ENCODE measurements around the gene SYTL4.
A peak's percentile ranks its signal among the peaks of the same experiment; 100 is the strongest.

The SYTL4 gene

DNA sequence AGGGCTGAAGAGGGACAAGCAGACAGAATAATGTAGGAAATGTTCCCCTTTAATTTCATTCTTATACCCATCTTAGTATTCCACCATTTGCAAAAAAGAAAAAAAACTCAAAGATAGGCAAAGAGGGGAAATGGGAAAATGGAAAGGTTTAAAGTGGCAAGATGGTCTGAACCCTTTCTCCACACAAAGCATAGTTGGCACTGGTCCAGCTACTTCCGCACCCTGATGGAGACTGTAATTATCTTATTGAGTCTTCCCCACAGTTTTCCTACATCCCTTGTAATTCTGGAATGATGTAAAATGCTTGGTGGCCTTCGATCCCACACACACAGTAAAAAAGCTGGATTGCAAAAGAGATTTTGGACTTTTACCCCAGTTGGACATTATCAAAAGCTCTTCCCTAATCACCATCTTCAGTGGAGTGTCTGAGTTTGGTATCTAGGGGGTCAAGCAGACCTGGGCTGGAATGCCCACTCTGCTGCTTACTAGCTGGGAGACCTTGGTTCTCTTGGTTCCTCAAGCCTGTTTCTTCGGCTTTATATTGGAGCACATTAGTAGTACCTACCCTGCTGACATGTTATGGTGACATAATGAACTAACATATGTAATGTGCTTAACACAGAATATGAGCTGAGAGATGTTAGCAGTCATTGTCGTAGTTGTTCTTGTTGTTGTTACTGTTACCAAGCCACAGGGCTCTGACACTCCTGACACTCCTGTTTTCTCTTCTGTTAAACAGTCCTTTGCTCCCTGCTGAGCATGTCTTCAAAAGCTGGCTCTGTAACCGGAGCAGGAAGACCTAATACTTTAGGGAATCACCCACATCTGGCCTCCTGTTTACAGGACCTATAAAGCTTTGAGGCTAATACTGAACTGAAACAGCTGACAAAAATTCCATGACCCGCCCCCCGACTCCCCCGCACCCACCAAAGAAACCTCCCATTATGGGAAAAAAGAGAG is 83.2 kb downstream of the SYTL4 start:
- DNase-seq (ENCODE audit: low read depth): no peak

DNA sequence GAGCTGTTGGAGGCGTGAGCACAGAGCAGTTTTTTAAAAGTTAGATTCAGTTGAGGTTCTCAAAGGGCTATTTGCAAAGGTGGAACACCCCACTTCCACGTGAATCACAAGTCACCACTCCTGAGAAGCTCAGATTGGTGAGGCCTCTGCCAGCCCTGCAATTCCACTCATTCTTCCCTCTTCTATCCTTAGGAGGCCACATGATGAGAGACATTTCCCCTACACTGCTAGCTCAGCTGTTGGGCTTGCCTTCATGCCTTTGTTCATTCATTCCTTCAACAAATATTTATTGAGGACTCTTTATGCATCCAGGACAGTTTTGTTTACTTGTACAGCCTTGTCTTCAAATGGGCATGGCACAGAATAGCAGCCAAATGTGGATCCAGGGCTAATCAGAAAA is 84.2 kb downstream of the SYTL4 start:
- no peak for DNase-seq (ENCODE audit: low read depth)

DNA sequence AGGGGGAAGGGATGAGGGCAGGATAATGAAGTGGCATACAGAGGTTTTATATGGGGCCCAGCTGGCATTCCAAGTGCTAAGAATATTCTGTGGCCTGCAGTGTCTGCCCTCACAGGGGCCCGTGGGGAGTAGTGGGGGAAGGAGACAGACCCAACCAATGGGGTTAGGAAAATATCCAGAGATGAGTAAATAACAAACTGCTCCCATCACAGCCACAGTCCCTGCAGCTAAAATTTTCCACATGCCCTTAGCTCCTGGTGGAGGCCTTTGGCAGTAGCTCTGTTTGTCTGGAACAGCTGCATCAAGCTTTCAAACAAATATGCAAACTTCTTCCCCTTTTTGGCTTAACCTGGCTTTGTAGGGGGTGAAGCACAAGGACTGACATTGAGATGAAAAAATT is 84.8 kb downstream of the SYTL4 start:
- no peak for DNase-seq (ENCODE audit: low read depth)

- no peak for DNase-seq (ENCODE audit: low read depth)
Observed at GRCh38 chrX:100645106-100645505, 86.8 kb downstream of the SYTL4 start.

- peak; percentile 50 for DNase-seq (ENCODE audit: low read depth)
Observed at GRCh38 chrX:100643956-100644860, 87.7 kb downstream of the SYTL4 start, which contains the start of gene SRPX2. TSS of gene SRPX2 (plus strand) at chrX:100644199. CDS start at chrX:100646323, 2,124 bp downstream.

GRCh38 chrX:100643212-100643611 is 88.7 kb downstream of the SYTL4 start:
- DNase-seq (ENCODE audit: low read depth): no peak

DNA sequence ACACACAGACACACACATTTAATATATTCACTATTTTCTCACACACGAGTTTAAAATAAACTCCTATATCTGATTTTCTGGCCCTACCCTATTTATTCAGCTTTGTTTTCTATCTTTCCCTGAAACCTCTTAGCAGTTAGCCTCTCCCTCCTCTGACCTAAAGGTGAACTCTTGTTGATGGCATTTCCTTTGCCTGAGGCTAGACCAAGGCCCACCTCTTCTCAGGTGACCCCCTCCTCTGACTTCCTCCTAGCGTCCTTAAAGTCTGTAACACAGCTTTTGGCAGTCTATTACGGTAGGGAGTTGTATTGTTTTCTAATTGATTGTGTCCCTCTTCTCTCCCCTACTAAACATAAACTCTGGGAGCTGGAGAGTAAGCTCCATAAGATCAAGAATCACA is 89.6 kb downstream of the SYTL4 start:
- DNase-seq (ENCODE audit: low read depth): no peak

DNA sequence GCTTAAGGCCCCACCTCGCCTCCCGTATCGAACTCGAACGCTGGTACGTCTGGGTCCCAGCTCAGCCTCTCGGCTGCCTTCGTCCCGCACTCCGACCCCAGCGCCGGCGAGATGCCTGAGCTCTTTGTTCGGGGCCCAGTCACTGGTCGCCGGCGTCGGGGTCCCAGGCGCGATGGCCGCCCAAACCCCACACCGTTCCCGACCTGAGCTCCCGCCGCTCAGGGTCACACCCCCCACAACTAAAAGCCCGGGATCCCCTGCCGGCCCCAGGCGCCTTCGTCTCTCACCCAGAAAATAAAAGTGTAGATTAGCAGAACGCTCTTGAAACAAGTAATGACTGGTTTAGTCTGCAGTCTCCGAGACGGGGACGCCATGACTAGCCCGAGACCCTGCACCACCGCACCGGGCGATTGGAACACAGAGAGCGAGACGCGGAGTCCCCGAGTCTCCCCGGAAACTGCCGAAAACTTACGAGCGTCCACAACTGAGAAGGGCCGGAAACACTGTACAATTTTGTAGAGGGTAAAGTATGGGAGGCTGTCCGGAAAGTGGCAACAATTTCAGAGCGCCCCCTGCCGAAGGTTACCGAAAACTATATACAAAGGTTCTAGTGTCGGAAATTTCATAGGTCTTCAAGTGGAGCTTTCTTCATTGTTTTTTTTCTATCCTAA is 95.5 kb downstream of the SYTL4 start, which contains the start of gene TSPAN6:
Gene TSPAN6 (minus strand): TSS at position 486 of the 671 bp plus-strand sequence. CDS start 112 bp downstream, at position 374.
- peak; percentile 71 for DNase-seq (ENCODE audit: low read depth)

DNA sequence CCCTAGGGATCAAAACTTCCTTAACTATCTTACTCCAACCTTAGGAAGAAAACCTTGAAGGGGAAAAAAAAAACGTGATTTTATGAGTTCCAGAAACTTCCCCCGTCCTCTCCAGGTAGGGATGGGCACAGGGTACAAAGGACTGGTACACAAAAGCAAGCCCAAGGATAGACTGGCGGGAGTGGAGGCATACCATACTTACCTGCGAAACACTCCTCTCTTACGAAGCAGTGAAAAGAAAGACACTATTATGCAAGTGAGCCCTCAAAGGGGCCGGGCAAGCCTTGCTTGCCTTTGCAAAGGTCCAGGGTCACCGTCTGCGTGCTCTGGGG is 96.0 kb downstream of the SYTL4 start:
- DNase-seq (ENCODE audit: low read depth): no peak

DNA sequence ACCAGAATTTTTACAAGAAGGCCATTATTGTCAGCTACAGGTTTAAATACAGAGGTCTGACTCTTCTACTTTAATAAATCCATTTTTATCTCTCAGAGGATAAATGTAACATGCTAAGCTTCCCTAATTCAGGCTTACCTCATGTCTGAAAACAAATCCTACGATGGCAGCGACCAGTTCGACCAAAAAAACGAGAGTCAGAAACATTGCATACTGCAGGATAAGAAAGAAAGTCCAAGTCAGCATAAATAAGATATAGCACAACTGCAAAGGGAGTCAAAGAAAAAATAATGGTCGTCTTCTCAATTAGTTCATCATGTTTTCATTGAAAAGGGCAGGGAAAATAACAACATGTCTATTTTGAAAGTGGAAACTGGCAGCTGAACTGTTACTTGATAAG is 96.9 kb downstream of the SYTL4 start:
- no peak for DNase-seq (ENCODE audit: low read depth)

DNA sequence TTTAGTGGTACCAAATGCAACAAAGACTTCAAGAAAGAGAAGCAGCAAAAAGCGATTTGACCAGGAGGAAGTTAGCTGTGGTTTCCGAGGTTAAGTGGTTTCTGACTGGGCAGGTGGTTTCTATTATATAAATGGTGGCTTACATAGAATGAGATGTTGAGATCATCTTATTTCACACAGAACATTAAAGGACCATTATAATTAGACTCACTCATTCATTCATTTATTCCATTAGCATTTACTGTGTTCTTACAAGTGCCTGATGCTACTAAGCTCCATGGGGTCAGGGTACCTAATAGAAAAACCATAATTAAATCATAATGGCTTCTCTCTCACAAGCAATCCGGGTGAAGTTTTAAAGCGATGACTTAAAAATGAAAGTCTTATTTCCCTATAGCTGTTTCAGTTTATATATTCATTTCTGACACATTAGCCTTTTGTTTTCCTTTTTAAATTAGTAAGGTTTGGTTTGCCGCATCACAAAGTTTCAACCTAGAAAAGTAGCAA is 105.9 kb downstream of the SYTL4 start:
- no peak for DNase-seq (ENCODE audit: low read depth)
